Chondrocyte (in vitro differentiated cells): ENCODE measurements around the gene DCTN1. TPM values are rescaled to one million over a fixed set of nuclear protein-coding genes. Genes with fewer than 3 reads are reported as not detected.

Experiments used
- DNase-seq: peaks from one replicate; pipeline ENCODE4 v3.0.0; 2021; ENCODE audit warnings: mixed read lengths, low spot score
- H3K27ac Mint-ChIP-seq: one replicate; pipeline ENCODE4 v1.8.0; 2021; ENCODE audit warnings: mild to moderate bottlenecking, moderate library complexity, mixed read lengths; ENCODE audit not compliant: unreplicated experiment
- H3K27me3 Mint-ChIP-seq: 2 replicates; pipeline ENCODE4 v1.8.0; 2021; ENCODE audit warnings: low read depth, mixed read lengths
- H3K36me3 Mint-ChIP-seq: 2 replicates; pipeline ENCODE4 v1.8.0; 2021; ENCODE audit warnings: low read depth, mixed read lengths
- H3K4me1 Mint-ChIP-seq: 2 replicates; pipeline ENCODE4 v1.8.0; 2021; ENCODE audit warnings: low read depth, mild to moderate bottlenecking, mixed read lengths
- H3K4me3 Mint-ChIP-seq: one replicate; pipeline ENCODE4 v1.8.0; 2021; ENCODE audit warnings: mild to moderate bottlenecking, moderate library complexity, mixed read lengths; ENCODE audit not compliant: unreplicated experiment
- H3K9me3 Mint-ChIP-seq: 2 replicates; pipeline ENCODE4 v1.8.0; 2021; ENCODE audit warnings: low read depth, mixed read lengths
- total RNA-seq: library from RNA; stranded (reverse); gene quantifications from 3 replicates; pipeline ENCODE4 v1.2.1, GENCODE V29; 2021
- TF ChIP-seq, protein P1 (sequence below): fragments of 200-600 bp; sonication (generic); IDR thresholded peaks from 2 replicates; pipeline ENCODE4 v1.5.0; 2021; ENCODE audit warnings: antibody characterized with exemption, mild to moderate bottlenecking, moderate library complexity

The DCTN1 gene
- total RNA-seq, 1 donor from 2014 or later, result 157 TPM

DNA sequence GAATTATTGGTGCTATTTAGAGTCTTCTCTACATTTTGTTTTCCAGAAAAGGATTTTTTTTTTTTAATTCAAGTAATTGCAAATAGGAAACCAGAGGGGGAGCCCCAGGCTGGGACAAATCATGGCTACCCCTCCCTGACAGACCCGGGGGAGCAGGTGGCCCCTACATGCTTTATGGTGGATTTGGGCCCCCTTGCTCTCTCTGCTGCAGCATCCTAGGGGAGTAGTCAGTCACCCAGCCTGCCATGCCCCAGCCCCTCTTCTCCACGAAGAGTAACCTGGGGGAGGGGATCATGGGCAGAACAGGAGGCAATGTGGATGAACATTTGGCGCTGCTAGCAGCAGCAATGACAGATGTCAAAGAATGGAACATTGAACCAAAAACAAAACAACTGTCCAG, 36.7 kb upstream of the DCTN1 start:
- H3K4me1 Mint-ChIP-seq, result peaks cover 5% of the 10 kb centered on the region
- H3K27me3 Mint-ChIP-seq, result peaks cover 3% of the 10 kb centered on the region
- no peak overlapping the region for H3K27ac Mint-ChIP-seq
- TF ChIP-seq, protein P1, sequence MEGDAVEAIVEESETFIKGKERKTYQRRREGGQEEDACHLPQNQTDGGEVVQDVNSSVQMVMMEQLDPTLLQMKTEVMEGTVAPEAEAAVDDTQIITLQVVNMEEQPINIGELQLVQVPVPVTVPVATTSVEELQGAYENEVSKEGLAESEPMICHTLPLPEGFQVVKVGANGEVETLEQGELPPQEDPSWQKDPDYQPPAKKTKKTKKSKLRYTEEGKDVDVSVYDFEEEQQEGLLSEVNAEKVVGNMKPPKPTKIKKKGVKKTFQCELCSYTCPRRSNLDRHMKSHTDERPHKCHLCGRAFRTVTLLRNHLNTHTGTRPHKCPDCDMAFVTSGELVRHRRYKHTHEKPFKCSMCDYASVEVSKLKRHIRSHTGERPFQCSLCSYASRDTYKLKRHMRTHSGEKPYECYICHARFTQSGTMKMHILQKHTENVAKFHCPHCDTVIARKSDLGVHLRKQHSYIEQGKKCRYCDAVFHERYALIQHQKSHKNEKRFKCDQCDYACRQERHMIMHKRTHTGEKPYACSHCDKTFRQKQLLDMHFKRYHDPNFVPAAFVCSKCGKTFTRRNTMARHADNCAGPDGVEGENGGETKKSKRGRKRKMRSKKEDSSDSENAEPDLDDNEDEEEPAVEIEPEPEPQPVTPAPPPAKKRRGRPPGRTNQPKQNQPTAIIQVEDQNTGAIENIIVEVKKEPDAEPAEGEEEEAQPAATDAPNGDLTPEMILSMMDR, result peak; percentile 43
- no peak overlapping the region for H3K4me3 Mint-ChIP-seq
- no peak for DNase-seq
- no peaks in the 10 kb centered on the region for H3K9me3 Mint-ChIP-seq
- no peaks in the 10 kb centered on the region for H3K36me3 Mint-ChIP-seq

GRCh38 chr2:74415762-74416395, 35.8 kb upstream of the DCTN1 start:
- TF ChIP-seq, protein P1, result no peak
- Mint-ChIP-seq H3K4me3 (no peak overlapping the region), H3K36me3 (no peaks in the 10 kb centered on the region), H3K9me3 (no peaks in the 10 kb centered on the region), H3K27me3 (peaks cover 5% of the 10 kb centered on the region), H3K27ac (no peak overlapping the region), H3K4me1 (peaks cover under 1% of the 10 kb centered on the region)
- no peak for DNase-seq

DNA sequence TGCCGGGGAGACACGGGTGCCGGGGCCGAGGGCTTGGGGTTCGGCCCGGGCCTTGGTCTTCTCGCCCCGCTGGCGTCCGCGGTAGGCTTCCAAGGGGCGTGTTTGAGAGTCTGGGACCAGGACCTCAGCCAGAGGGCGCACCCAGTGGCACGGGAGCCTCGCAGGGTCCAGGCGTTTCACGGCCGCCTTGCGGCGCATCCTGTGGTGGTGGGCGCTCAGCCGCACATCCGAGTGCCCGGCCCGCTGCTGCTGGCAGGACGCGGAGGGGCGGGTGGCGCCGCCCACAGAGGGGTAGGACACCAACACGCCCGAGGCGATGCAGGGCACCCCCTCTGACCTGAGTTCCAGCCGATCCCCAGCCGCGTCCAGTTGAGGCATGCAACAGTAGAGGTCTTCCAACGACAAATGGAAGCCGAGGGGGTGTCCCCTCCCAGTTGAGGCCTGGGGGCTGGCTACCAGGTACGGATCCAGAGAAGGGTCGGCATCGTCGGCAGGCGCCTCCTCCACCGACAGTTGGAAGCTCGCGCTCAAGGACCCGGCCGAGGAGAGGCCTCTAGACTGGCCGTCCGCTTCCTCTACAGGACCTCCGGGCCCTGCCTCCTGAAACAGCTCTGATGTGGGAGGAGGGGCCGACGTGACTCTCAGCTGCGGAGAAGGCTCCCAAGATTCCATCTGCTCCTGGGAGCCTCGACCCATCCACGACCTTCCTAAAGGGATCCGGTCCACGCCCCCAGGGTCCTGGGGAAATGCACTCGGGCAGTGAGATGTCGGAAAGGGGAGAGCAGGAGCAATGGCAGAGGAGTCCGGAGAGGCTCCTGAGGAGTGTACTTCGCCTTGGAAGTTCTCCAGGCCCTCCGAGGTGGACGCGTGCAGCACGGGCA, 35.0 kb upstream of the DCTN1 start:
- H3K4me3 Mint-ChIP-seq, result no peak overlapping the region

DNA sequence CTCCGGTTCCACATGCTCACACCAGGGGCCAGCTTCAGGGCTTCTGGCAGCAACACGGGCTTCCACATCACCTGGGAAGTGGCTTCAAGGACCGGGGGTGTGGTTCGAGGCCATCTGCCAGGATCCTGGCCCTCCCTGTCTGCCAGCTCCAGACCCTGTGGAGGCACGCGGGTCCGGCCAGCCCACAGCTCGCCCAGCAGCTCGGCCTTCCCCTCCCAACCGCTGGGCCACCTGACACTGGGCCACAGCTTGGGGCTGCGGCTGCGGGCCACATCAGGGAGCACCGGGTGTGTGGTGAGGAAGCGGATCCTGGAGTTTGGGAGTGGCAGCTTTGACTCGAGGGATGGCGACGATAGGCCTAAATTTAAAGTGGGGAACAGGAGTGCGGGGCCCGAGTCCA, 34.3 kb upstream of the DCTN1 start:
- Mint-ChIP-seq H3K27me3 (peaks cover 5% of the 10 kb centered on the region), H3K27ac (no peak overlapping the region), H3K9me3 (no peaks in the 10 kb centered on the region), H3K4me1 (no peaks in the 10 kb centered on the region), H3K36me3 (no peaks in the 10 kb centered on the region), H3K4me3 (no peak overlapping the region)
- TF ChIP-seq, protein P1, result no peak
- DNase-seq, result no peak

More for the DNA sequence above, 35.0 kb upstream of the DCTN1 start:
- Mint-ChIP-seq H3K36me3 (no peaks in the 10 kb centered on the region), H3K9me3 (no peaks in the 10 kb centered on the region), H3K27me3 (peaks cover 5% of the 10 kb centered on the region), H3K27ac (no peak overlapping the region), H3K4me1 (no peaks in the 10 kb centered on the region)
- DNase-seq, result no peak
- TF ChIP-seq, protein P1, result no peak

GRCh38 chr2:74413001-74413698, 33.0 kb upstream of the DCTN1 start:
- no peaks in the 10 kb centered on the region for H3K9me3 Mint-ChIP-seq
- no peaks in the 10 kb centered on the region for H3K36me3 Mint-ChIP-seq
- no peak overlapping the region for H3K27ac Mint-ChIP-seq
- H3K4me1 Mint-ChIP-seq, result no peaks in the 10 kb centered on the region
- H3K4me3 Mint-ChIP-seq, result no peak overlapping the region
- H3K27me3 Mint-ChIP-seq, result peaks cover 13% of the 10 kb centered on the region
- TF ChIP-seq, protein P1, result no peak
- DNase-seq, result no peak
